T-helper 22 cell (primary cell): ENCODE measurements around the gene KCNJ10.

ENCODE experiments used
- DNase-seq: peaks from one replicate; pipeline ENCODE4 v3.0.0-alpha.2; 2020; ENCODE audit warnings: low read depth

KCNJ10 gene

DNA sequence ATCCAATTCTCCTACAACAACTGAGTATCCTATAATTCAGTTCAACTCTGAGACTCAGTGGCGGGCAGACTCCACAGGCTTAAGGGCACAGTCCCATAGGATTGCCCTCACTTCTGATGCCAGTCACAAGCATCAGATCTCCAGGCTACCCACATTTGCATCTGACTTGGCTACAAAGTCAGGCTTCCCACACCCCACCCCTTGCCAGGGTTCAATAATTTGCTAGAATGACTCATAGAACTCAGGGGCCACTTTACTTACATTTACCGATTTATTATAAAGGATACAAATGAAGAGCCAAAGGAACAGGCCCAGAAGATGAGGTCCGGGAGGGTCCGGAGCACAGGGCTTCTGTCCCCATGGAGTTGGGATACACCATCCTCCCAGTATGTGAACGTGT lies 80.0 kb downstream of the KCNJ10 start:
- no peak for DNase-seq

DNA sequence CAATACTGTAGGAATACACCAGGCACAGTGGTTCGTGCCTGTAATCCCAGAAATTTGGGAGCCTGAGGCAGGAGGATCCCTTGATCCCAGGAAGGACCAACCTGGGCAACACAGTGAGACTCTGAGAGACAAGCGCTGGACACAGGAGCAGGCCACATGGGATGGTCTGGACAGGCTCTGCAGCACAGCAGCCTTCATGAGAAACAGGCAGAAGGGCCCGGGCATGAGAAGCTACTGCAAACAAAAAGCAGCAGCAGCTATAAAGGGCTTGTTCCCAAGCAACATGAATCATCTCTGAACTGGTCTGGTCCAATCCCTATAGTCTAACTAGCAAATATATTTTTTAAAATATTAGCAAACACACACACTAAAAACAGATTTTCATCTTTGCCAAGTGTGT lies 80.4 kb downstream of the KCNJ10 start:
- no peak for DNase-seq

DNA sequence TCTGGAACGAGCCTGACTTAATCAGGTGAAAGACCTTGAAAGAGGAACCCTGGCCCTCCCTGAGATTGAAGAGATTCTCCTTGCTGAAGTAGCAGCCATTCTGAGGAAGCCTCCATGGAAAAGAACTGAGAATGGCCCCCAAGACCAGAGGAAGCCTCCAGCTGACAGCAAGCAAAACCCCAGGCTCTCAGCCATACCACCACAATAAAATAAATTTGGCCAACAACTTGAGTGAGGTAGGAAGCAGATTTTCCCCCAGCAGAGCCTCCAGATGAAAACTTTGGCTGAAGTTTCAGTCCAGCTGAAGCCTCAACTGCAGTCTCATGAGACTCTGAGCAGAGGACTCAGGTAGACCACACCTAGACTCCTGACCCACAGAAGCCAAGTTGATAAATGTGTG lies 82.0 kb downstream of the KCNJ10 start:
- no peak for DNase-seq

GRCh38 chr1:159987186-159987585 lies 82.8 kb downstream of the KCNJ10 start:
- no peak for DNase-seq

DNA sequence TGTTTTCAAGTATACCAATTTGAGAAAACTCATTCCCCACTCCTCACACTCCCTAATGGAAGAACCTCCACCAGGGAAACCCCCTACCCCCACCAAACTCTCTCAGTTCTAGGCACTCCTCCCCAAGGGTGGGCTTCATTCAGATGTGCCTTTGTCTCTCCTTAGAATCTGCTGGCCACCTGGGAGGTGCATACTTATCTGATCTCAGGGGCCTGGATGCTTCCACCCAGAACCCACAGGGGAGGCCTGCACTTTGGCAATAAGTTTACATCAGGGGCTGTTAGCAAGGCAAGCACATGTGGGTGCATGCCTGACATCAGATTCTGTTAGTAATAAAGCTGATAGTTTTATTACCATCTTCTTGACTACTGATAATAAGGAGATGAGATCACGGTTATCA lies 83.4 kb downstream of the KCNJ10 start:
- DNase-seq: no peak

DNA sequence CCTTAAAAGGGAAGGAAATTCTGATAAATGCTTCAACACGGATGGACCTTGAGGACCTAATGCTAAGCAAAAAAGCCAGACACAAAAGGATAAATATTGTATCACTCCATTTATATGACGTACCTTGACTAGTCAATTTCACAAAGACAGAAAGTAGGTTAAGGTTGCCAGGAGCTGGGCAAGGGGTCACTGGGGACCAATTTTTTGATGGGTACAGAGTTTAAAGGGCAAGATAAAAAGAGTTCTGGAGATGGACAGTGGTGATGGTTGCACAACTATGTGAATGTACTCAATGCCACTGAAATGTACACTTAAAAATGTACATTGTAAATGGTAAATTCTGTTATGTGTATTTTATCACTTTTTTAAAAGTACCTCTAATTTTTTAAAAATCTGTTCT lies 83.9 kb downstream of the KCNJ10 start:
- DNase-seq: no peak

DNA sequence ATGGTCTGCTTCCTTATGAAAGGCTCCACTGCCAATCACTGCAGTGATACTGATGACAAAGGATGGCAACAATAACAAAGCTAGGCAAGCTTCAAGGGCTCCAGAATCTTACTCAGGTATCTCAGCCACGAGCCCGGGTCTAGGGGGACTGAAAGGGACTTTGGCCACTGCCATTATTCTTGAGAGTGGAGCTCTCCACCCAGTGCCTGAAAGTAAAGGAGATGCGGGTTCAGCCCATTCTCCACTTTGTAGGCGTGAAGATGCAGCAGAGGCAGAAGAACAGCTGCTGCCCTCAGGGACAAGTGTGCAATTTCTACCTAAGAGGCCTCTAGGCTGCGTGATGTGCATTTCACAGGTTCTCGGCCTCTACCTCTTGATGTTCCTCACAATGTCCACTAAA lies 84.5 kb downstream of the KCNJ10 start:
- no peak for DNase-seq

GRCh38 chr1:159983681-159984080 lies 86.3 kb downstream of the KCNJ10 start:
- no peak for DNase-seq

GRCh38 chr1:159982280-159982679 lies 87.7 kb downstream of the KCNJ10 start:
- no peak for DNase-seq

DNA sequence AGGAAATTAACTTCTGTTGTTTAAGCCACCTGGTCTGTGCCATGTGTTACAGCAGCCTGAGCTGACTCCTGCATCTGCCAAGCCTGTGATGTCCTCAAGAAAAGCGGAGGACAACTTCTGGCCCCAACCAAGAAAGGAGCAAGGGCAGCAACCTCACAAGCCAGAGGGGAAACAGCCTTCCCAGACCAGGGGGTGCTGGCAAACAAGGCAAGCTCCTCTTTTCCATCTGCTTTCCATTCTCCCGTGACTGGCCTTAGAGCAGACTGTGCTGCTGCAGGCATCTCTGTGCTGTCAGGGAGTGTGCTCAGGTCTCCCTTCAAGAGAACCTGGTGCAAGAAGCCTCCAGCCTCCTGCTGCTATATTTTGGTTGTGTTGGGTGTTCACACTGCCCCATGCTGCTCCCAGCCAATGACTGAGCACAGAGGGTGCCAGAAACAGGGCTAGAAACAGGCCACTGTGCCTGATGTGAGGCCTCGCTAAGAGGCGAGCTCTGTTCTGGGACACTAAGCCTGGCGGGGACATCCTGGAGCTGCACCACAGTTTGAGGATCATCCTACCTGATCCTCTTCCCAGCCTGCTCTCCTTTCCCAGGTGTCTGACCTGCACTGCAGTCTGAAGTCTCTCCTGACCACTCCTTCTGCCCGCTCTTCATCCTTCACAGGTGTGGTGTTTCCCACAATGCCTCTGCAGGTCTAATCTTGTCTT lies 88.5 kb downstream of the KCNJ10 start:
- no peak for DNase-seq

- no peak for DNase-seq
These were observed 89.2 kb downstream of the KCNJ10 start for GRCh38 chr1:159980786-159981185.

- DNase-seq: no peak
These were observed 89.9 kb downstream of the KCNJ10 start for GRCh38 chr1:159980076-159980475.

- no peak for DNase-seq
These were observed 90.7 kb downstream of the KCNJ10 start for GRCh38 chr1:159979257-159979656.

DNA sequence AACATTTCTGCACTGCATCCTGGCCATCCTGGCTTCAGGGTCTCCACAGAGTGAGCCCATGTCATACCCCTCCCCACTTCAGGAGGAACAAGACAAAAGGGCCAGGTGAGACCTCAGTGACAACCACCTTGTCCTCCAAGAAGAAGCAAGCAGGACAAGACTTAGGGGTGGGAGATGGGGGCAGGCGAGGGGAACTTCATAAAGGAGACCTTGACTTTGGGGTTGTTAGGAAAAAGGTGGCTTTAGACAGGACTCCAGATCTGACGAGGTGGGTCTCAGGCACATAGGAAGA lies 91.9 kb downstream of the KCNJ10 start:
- no peak for DNase-seq

- no peak for DNase-seq
These were observed 92.4 kb downstream of the KCNJ10 start for GRCh38 chr1:159977364-159978106.

DNA sequence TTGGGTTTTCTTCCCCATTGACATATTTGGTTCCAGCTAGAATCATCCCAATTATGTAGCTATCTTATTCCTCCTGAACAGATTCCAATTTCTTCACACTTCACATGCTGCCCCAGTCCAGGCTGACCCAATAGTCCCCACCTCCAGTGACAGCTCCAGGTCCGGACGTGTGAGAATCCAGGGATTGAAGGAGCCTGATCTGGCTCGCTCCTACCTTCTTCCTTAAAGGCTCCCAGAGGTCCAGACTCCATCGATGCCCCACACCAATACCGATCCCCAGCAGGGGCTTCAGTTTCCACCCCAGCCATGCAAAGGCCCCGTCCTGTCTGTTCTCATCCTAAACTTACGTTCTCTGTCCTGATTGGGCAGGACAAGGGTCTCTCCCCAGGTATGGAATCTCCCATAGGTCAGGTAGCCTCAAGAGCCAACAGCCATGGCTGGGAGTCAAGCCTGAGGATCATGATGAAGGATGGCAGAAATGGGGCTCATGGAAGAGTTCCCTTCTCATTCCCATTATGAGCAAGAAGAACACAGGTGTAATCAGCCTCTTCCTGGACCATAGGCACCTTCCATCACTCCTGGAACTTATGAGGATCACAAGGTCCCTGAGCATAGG lies 95.5 kb downstream of the KCNJ10 start:
- DNase-seq: no peak

GRCh38 chr1:159973350-159973940 lies 96.5 kb downstream of the KCNJ10 start:
- no peak for DNase-seq

DNA sequence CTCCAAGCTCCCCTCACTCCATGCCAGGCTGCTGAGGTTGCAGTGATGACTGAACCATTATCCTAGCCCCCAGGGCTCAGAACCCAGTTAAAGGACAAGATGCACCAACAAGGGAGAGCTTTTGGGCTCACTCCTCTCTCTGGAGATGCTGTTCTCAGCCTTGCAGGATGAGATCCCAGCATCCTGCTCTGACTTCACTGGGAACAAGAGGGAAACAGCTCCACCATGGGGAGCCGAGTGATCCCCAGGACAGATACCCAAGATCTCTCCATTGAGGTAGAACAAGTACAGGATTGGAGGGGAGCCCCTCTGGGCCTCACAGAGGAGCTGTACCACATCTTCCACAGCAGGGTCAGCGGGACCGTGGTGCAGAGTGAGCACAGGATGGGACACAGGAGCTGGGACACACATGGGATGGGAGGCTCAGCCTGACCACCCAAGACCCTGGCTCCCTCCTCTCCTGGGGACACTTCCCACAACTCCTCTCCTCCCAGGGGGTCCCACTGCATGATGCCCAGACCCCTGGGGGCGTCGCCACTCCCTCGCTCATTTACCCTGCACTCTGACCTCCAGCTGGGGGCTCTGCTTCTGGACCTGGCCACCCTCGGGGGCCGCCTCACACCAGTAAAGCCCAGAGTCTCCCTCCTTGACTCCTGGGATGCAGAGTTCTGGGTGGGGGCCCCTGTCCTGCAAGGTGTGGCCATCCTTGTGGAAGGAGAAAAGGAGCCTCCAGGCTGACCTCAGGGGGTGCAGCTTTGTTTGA lies 97.3 kb downstream of the KCNJ10 start:
- no peak for DNase-seq

- no peak for DNase-seq
These were observed 99.0 kb downstream of the KCNJ10 start for GRCh38 chr1:159970932-159971342.

DNA sequence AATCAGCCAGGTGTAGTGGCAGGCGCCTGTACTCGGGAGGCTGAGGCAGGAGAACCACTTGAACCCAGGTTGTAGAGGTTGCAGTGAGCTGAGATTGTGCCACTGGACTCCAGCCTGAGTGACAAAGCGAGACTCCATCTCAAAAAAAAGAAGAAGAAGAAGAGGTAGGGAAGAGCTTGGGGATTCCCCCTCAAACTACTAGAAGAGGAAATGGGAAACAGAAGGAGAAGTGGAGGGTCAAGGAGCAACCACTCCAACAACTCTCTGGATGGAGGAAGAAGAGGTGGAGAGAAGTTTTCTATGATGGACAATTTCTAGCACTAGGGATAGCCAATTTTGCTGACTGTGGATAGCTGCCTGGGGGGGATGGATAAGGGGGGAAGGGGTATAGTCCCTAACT lies 101.1 kb downstream of the KCNJ10 start:
- no peak for DNase-seq

GRCh38 chr1:159965263-159965662 lies 104.7 kb downstream of the KCNJ10 start:
- DNase-seq: no peak

GRCh38 chr1:159964144-159964543 lies 105.8 kb downstream of the KCNJ10 start:
- DNase-seq: no peak
